ENCODE results near the gene HTR1B. TPM values are rescaled to one million over a fixed set of nuclear protein-coding genes. Genes with fewer than 3 reads are reported as not detected.
A peak's percentile ranks its signal among the peaks of the same experiment; 100 is the strongest.

HTR1B gene
- total RNA-seq, 1 donor from 2014 or later, result 0.26 TPM

DNA sequence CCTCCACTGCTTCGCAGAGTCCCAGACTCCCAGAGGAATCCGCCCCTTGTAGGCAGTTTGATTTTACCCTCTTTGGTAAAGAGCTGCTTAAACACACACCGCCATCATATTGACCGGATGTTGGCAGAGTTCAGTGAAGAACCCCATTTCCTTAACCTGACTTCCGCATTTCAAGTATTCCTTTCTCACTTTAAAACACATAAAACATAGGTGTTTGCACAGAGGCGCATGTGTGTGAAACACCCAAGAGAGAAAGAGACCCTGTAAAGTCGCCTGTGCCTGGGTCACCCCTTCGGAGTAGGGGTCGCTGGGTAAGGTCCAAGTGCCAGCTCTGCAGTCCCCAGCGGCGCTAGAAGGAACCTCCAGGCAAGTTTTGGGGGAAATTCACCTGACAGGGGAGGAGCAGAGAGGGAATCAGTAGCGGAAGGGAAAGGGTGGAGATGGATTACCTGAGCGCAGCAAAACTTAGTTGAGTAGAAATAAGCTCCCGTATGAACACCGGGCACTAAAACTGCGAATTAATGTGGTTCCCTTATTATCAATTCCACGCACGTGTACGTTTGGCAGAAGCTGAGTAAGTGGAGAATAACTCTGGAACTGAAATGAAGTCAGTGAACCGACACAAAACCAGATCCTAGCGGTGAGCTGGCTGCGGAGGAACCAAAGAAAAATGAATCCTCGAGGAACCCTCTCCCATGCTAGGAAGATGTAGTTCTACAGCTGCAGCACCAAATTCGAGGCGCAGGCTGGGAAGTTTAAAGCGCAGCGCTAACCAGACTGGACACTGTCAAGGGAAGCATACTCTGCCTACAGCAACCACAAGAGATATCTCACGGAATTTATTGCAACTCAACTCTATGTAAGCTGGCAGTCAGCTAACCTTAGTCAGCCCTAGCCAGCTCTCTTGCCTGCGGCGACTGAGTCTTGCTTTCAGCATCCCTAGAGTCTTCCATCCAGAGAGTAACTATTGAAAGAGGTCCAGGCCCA is 3.5 kb upstream of the HTR1B start:
- TF ChIP-seq, protein P1, sequence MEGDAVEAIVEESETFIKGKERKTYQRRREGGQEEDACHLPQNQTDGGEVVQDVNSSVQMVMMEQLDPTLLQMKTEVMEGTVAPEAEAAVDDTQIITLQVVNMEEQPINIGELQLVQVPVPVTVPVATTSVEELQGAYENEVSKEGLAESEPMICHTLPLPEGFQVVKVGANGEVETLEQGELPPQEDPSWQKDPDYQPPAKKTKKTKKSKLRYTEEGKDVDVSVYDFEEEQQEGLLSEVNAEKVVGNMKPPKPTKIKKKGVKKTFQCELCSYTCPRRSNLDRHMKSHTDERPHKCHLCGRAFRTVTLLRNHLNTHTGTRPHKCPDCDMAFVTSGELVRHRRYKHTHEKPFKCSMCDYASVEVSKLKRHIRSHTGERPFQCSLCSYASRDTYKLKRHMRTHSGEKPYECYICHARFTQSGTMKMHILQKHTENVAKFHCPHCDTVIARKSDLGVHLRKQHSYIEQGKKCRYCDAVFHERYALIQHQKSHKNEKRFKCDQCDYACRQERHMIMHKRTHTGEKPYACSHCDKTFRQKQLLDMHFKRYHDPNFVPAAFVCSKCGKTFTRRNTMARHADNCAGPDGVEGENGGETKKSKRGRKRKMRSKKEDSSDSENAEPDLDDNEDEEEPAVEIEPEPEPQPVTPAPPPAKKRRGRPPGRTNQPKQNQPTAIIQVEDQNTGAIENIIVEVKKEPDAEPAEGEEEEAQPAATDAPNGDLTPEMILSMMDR (IDR thresholded peaks at IDR 0.05; ENCODE audit: insufficient read depth, low read length, severe bottlenecking), result no peak
- H3K36me3 ChIP-seq (ENCODE audit: control insufficient read depth, insufficient read depth, low read length), result no peaks in the 10 kb centered on the region
- H3K4me3 ChIP-seq (ENCODE audit: low read depth, low read length), result peak overlapping the region; percentile 50
- DNase-seq (ENCODE audit: low read depth), result peak; percentile 31
- peak; percentile 55 for FAIRE-seq
- peaks cover 13% of the 10 kb centered on the region for H3K27me3 ChIP-seq (ENCODE audit: control insufficient read depth, insufficient read depth, low read length)

DNA sequence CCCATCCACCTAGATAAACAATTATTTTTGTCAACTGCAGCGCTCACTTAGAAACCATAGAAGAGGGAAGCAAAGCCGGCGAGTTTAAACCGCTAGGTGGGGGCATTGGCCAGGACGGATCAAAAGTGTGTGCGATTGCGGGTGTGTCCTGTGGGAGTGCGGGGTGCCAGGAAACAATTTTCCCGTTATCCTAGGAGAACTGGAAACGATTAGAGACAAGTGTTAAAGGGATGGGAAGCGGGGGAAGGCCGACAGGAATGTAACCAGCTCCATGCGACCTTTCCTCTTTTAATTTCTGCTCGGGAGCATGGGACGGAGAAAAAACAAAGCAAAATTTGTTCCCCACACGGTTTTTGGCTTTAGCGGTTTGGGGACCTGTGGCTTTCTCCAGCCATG is 2.8 kb upstream of the HTR1B start:
- Histone ChIP-seq H3K36me3 (ENCODE audit: control insufficient read depth, insufficient read depth, low read length) (no peaks in the 10 kb centered on the region), H3K27me3 (ENCODE audit: control insufficient read depth, insufficient read depth, low read length) (peaks cover 13% of the 10 kb centered on the region), H3K4me3 (ENCODE audit: low read depth, low read length) (peak overlapping the region; percentile 50)
- TF ChIP-seq, protein P1 (IDR thresholded peaks at IDR 0.05; ENCODE audit: insufficient read depth, low read length, severe bottlenecking), result peak; percentile 75
- DNase-seq (ENCODE audit: low read depth) (peak; percentile 57), FAIRE-seq (no peak)

DNA sequence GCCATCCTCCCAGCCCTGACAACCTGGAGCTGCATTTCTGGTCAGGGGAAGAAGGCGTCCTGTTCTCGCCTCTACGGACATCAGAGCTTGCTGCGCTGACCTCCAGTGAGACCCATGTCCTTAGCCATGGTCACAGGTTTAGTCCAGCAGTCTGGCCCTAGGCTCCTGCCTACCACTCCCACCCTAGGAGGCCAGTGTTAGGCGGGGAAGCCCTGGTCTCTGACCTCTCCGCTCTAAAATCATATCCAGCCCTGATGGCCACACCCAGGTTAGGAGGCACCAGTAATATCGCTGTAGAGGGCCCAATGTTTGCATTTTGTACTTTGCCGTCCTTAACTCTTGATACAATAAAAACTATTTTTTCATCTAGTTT is 1.2 kb upstream of the HTR1B start:
- peaks cover 13% of the 10 kb centered on the region for H3K27me3 ChIP-seq (ENCODE audit: control insufficient read depth, insufficient read depth, low read length)
- peak overlapping the region; percentile 39 for H3K4me3 ChIP-seq (ENCODE audit: low read depth, low read length)
- DNase-seq (ENCODE audit: low read depth), result no peak

DNA sequence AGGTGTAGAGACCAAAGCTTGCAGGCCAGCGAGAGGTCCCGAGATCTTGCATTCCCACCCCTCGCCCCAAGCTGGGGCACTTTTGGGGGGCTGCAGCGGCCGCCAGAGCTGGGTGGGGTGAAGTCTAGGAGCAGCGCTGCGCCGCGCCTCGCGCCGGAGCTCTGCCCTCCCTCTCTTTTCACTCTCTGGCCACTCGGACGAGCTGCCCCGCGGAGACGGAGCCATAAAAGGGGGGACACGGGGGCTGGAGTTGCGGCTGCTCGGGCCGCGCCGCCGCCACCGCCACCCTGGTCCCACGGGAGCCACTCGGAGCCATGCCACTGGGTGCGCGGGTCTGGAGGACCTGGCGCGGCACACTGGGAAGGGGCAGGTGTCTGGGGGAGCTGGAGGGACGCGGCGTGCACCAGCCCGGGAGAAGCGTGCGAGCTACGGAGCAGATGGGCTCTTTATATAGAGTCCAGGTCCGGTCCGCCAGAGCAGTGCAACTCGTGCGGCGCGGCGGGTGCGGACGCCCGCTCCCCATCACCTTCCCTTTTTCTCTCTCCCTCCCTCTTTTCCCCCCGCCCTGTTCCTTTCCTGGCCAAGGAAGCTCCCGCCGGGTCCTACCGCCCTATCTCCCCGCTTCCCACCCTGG is 687 bp upstream of the HTR1B start:
- TF ChIP-seq, protein P1 (IDR thresholded peaks at IDR 0.05; ENCODE audit: insufficient read depth, low read length, severe bottlenecking), result no peak
- peaks cover 13% of the 10 kb centered on the region for H3K27me3 ChIP-seq (ENCODE audit: control insufficient read depth, insufficient read depth, low read length)
- no peak for DNase-seq (ENCODE audit: low read depth)
- no peak for FAIRE-seq
- no peaks in the 10 kb centered on the region for H3K36me3 ChIP-seq (ENCODE audit: control insufficient read depth, insufficient read depth, low read length)
- H3K4me3 ChIP-seq (ENCODE audit: low read depth, low read length), result peak overlapping the region; percentile 39

More for the DNA sequence above, 1.2 kb upstream of the HTR1B start:
- TF ChIP-seq, protein P1 (IDR thresholded peaks at IDR 0.05; ENCODE audit: insufficient read depth, low read length, severe bottlenecking), result no peak
- FAIRE-seq, result no peak
- H3K36me3 ChIP-seq (ENCODE audit: control insufficient read depth, insufficient read depth, low read length), result no peaks in the 10 kb centered on the region

DNA sequence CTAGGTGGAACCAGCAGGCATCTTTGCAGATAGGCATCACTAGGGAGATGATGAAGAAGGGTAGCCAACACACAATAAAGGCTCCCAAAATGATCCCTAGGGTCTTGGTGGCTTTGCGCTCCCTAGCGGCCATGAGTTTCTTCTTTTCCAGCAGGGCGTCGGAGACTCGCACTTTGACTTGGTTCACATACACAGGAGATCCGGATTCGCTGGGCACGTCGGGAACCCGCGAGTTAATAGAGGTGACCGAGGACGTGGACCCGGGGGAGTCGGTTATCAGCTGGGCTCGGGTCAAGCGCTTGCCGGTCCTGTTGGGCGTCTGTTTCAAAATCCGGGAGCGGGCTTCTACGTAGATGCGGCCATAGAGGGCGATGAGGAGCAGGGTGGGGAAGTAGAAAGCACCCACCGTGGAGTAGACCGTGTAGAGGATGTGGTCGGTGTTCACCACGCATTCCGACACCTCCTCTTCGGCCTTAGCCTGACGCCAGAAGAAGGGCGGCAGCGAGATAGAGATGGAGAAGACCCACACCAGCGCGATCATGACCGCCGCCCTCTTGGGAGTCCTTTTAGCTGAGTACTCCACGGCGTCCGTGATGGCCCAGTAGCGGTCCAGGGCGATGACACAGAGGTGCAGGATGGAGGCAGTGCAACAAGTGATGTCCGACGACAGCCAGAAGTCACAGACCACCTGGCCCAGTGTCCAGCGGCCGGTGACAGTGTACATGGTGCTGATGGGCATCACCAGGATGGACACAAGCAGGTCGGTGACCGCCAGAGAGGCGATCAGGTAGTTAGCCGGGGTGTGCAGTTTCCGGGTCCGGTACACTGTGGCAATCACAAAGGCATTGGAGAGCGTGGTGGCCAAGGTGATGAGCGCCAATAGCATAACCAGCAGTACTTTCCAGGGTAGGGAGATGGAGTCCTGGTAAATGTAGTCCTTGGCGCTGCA is 658 bp downstream of the HTR1B start:
- Histone ChIP-seq H3K4me3 (ENCODE audit: low read depth, low read length) (peak overlapping the region; percentile 39), H3K36me3 (ENCODE audit: control insufficient read depth, insufficient read depth, low read length) (no peaks in the 10 kb centered on the region), H3K27me3 (ENCODE audit: control insufficient read depth, insufficient read depth, low read length) (peaks cover 13% of the 10 kb centered on the region)
- DNase-seq (ENCODE audit: low read depth), result no peak
- TF ChIP-seq, protein P1 (IDR thresholded peaks at IDR 0.05; ENCODE audit: insufficient read depth, low read length, severe bottlenecking), result peak; percentile 35
- no peak for FAIRE-seq
